NCI-H187 treated with DMSO at 0.1 percent for 48 hours (cell line): Measurements from ENCODE around the gene PRTN3.

Experiments
- DNase-seq: peaks from one replicate; lab custom pipeline; 2025; lab: John Stamatoyannopoulos, UW

PRTN3 gene

DNA sequence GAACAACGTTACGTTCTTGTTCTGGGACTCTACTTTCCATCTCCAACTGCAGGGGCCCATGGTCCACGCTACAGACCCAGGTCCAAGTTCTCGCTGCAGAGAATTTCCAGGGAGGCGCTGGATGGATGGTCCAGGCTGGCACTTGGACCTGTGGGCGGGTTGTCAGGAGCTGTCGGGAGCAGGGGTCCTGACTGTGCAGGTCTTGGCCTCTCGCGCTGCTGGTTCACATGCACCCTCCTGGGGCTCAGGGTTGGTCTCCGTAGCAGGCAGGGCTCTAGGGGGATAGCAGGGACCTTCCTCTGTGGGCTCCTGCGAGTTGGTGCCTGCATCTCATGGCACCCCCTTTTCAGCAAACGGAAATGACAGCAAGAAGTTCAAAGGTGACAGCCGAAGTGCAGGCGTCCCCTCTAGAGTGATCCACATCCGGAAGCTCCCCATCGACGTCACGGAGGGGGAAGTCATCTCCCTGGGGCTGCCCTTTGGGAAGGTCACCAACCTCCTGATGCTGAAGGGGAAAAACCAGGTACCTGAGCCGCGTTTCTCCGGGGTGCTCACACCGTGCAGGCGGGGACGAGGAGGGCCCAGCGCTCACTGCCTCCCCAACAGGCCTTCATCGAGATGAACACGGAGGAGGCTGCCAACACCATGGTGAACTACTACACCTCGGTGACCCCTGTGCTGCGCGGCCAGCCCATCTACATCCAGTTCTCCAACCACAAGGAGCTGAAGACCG lies 36.9 kb upstream of the PRTN3 start:
- DNase-seq, result no peak

DNA sequence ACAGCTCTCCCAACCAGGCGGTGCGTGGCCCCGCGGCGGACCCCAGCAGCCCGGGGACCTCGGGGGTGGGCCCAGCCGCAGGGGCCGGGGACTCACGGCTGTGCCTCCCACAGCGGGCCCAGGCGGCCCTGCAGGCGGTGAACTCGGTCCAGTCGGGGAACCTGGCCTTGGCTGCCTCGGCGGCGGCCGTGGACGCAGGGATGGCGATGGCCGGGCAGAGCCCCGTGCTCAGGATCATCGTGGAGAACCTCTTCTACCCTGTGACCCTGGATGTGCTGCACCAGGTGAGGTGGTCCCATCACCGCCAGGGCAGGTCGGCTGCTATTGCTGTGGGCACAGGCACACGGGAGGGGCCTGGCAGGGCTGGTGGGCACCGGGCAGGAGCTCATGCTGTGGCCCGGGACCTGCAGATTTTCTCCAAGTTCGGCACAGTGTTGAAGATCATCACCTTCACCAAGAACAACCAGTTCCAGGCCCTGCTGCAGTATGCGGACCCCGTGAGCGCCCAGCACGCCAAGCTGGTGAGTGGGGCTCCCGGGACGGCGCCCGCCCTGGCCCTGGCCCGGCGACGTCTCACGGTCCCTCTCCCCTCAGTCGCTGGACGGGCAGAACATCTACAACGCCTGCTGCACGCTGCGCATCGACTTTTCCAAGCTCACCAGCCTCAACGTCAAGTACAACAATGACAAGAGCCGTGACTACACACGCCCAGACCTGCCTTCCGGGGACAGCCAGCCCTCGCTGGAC lies 36.2 kb upstream of the PRTN3 start:
- DNase-seq, result no peak

DNA sequence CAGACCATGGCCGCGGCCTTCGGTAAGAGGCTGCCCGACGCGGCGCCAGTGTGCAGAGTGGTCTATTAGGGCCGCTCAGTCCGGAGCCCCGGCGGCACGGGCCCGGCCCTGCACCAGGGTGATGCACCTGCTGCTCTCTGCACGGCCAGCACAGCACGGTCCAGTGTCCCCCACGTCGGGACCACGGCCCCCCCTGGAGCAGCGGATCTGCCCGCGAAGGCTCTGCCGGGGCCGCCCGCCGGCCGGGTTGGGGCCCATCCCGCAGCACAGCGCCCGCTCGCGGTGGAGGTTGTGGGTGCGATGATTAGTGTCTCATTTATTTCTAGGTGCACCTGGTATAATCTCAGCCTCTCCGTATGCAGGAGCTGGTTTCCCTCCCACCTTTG lies 35.6 kb upstream of the PRTN3 start:
- DNase-seq, result no peak

DNA sequence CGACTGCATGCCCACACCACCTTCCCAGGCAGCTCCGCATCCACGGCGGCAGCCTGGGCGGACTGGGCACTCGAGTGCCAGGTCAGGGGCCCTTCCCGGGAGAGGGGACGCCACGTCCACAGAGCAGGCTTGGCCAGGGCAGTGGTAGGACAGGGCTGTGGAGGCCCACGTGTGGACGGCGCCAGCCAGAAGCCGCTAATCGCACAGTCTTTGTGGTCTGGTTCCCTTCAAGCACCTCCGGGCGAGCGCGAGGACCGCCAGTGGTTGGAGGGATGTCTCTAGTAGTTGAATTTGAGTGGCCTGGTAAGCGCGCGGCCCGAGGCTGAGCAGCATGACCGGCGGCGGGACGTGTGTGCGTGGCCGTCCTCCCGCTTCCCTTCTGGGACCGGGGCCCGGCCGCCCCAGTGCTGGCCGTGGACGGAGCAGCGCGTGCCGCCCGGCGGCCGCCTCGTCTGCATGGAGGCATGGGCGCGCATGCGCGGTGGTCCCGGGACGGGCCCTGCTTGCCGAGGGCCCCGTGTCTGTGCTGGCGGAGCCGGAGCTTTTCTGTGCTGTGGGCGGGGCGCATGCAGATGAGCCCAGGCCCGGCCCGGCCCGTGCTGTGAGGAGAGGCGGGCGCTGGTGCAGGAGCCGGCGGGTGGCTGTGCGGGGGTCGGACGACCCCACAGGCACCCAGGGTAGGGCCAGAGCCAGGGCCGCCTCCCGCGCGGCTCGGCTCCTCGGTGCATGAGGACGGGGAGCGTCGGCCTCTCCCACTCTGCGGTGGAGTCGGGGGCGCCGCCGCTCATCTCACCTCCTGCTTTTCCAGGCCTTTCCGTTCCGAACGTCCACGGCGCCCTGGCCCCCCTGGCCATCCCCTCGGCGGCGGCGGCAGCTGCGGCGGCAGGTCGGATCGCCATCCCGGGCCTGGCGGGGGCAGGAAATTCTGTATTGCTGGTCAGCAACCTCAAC lies 34.9 kb upstream of the PRTN3 start:
- no peak for DNase-seq

DNA sequence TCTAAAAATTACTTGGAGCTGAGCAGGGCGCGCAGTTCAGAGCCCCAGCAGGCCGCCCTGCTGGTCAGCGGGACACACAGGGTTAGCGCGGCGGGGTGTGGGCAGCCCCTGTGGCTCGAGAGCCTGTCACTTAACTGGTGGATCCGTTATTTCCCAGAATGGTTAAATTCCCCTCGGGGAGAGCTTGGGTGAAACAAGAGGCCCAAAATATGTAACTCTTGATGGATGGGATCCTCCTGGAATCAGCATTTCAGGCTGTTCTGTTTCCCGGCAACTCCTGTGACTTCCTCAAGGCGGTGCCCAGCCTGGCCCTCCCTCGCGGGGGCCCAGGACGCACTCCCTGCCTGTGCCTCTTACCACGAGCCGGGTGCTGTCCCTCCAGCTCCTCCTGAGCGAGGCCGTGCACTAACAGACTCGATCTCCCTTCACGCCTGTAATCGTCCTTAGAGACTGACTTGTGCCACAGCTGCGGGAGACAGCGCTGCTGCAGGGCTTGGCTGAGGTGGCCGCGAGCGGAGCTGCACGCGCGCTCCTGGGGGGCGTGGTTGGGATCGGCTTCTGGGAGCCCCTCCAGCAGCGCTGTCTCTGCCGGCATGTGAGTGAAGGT lies 33.9 kb upstream of the PRTN3 start:
- DNase-seq, result no peak

DNA sequence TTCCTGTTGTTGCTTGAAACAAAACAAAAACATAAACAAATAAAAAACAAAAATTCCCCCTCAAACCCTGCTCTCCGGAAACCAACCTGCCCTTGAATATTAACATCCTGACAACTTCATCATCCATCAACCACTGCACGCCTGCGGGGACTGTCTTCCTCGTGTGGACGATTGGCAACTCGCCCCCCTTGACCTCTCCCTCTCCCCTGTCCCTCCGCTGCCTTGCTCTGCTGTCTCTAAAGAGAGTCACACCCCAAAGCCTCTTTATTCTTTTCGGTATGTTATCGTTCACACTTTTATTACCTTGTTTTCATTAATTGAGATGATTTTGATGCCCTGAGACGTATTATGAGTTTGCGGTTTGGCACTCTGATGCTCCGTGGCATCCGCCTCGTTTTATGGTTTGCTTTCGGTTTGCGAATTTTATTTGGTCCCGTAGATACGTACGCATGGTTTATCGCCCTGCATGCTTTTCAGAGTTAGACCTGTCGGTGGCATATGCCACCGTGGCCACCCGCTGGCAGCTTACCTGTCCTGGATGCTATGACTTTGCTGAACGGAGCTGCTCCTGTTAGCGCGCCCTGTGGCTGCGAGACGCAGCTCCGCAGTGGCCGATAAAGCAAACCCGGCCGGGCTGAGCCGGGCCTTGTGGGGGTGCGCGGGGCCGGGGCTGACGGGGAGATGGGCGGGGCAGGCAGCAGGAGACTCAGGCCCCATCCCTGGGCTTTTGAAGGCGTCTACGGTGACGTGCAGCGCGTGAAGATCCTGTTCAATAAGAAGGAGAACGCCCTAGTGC lies 33.0 kb upstream of the PRTN3 start:
- no peak for DNase-seq

DNA sequence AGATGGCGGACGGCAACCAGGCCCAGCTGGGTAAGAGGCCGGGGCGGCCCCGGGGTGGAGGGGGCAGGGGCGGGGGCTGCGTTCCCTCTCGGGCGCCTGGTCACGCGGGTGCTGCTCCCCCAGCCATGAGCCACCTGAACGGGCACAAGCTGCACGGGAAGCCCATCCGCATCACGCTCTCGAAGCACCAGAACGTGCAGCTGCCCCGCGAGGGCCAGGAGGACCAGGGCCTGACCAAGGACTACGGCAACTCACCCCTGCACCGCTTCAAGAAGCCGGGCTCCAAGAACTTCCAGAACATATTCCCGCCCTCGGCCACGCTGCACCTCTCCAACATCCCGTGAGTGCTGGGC lies 32.4 kb upstream of the PRTN3 start:
- DNase-seq, result no peak

DNA sequence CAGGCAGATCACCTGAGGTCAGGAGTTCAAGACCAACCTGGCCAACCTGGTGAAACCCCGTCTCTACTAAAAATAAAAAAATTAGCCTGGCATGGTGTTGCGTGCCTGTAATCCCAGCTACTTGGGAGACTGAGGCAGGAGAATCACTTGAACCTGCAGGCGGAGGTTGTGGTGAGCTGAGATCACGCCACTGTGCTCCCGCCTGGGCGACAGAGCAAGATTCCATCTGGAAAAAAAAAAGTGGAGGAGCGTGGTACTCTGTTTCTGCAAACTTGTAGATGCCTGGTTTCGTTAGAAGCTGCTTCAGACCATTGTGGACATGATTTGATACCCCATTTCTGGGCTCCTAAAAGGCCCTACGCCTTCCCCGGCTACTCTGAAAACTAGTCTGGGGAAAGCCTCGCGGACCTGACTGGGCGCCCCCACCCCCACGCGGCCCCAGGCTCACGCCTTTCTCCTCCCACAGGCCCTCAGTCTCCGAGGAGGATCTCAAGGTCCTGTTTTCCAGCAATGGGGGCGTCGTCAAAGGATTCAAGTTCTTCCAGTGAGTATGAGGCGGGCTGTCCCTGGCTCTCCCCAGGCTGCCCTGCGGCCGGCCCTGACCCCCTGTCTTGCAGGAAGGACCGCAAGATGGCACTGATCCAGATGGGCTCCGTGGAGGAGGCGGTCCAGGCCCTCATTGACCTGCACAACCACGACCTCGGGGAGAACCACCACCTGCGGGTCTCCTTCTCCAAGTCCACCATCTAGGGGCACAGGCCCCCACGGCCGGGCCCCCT lies 30.5 kb upstream of the PRTN3 start:
- DNase-seq, result no peak

DNA sequence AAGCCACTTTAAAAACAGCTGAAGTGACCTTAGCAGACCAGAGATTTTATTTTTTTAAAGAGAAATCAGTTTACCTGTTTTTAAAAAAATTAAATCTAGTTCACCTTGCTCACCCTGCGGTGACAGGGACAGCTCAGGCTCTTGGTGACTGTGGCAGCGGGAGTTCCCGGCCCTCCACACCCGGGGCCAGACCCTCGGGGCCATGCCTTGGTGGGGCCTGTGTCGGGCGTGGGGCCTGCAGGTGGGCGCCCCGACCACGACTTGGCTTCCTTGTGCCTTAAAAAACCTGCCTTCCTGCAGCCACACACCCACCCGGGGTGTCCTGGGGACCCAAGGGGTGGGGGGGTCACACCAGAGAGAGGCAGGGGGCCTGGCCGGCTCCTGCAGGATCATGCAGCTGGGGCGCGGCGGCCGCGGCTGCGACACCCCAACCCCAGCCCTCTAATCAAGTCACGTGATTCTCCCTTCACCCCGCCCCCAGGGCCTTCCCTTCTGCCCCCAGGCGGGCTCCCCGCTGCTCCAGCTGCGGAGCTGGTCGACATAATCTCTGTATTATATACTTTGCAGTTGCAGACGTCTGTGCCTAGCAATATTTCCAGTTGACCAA lies 29.8 kb upstream of the PRTN3 start:
- DNase-seq, result no peak

DNA sequence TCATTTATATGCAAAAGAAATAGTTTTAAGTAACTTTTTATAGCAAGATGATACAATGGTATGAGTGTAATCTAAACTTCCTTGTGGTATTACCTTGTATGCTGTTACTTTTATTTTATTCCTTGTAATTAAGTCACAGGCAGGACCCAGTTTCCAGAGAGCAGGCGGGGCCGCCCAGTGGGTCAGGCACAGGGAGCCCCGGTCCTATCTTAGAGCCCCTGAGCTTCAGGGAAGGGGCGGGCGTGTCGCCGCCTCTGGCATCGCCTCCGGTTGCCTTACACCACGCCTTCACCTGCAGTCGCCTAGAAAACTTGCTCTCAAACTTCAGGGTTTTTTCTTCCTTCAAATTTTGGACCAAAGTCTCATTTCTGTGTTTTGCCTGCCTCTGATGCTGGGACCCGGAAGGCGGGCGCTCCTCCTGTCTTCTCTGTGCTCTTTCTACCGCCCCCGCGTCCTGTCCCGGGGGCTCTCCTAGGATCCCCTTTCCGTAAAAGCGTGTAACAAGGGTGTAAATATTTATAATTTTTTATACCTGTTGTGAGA lies 29.2 kb upstream of the PRTN3 start:
- DNase-seq, result no peak

DNA sequence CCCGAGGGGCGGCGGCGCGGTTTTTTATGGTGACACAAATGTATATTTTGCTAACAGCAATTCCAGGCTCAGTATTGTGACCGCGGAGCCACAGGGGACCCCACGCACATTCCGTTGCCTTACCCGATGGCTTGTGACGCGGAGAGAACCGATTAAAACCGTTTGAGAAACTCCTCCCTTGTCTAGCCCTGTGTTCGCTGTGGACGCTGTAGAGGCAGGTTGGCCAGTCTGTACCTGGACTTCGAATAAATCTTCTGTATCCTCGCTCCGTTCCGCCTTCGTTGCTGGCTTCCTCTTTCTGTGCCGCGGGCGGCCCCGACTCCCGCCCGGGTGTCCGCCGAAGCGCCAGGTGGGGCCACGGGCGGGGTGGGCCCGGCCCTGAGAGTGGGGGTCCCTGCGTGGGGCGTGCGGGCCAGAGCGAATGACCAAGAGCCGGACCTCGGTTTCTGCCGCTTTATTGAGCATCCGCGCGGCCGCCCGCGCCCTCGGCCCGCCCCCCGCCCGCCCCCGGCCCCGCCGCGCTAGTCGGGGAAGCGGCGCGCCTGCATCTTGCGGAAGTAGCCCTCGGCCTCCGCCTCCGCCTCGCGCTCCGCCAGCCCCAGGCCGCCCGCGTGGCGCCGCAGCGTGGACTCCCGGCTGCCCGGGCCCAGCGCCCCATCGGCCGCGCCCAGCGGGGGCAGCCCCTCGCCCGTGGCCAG lies 28.6 kb upstream of the PRTN3 start:
- no peak for DNase-seq

DNA sequence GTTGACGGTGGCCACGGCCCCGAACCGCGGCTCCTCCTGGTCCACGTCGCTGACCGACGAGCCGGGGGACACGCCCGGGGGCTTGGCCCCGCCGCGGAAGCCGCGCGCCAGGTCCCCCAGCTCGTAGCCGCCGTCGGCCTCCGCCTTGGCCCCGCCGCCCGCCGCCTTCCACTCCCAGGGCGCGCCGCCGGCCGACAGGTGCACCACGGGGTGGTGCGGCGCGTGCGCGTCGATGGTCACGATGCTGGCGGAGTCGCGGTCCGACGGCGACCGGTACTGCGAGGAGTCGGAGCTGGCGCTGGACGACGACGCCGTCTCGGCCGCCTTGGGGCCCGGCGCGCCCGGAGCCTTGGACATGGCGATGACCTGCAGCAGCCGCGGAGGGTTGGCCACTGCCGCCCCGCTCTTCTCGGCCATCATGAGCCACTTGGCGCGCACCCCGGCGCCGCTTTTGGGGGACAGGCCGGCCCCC lies 28.0 kb upstream of the PRTN3 start:
- no peak for DNase-seq

DNA sequence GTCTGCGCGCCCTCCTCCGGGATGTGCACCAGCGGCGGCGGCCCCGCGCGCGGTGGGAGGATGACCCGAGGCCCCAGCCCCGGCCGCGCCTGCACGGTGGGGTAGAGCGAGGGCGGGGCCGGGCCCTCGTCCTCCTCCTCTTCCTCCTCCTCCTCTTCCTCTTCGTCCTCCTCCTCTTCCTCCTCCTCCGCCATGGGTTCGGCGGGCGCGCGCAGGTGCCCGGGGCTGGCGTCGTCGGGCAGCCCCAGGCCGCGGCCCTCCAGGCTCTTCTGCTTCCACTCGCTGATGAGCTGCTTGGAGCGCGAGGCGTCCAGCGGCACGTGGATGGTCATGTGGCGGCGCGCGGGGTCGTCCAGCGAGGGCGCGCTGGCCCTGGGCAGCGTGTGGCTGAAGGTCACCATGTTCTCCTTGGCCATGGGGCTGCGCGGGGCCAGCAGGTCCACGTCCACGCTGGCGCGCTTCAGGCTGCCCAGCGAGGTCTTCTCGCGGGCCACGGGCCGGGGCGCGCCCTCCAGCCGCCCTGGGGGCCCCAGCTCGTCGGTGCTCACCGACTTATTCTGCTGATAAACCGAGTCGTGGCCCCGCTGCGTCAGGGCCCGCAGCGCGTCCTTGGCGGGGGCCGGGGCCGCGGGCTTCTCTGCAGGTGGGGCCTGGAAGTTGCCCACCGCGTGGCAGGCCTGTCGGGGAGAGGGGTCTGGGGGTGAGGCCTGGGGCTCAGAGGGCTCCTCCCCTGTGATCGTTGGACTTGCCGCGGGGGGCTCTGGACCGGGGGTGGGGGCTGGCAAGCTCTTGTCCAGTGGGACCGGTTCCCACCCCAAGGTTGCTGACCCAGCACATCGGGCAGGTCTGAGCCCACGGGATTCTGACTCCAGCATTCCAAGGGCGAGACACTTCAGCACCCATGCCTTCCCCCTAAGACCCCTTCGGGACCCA lies 27.3 kb upstream of the PRTN3 start:
- no peak for DNase-seq

DNA sequence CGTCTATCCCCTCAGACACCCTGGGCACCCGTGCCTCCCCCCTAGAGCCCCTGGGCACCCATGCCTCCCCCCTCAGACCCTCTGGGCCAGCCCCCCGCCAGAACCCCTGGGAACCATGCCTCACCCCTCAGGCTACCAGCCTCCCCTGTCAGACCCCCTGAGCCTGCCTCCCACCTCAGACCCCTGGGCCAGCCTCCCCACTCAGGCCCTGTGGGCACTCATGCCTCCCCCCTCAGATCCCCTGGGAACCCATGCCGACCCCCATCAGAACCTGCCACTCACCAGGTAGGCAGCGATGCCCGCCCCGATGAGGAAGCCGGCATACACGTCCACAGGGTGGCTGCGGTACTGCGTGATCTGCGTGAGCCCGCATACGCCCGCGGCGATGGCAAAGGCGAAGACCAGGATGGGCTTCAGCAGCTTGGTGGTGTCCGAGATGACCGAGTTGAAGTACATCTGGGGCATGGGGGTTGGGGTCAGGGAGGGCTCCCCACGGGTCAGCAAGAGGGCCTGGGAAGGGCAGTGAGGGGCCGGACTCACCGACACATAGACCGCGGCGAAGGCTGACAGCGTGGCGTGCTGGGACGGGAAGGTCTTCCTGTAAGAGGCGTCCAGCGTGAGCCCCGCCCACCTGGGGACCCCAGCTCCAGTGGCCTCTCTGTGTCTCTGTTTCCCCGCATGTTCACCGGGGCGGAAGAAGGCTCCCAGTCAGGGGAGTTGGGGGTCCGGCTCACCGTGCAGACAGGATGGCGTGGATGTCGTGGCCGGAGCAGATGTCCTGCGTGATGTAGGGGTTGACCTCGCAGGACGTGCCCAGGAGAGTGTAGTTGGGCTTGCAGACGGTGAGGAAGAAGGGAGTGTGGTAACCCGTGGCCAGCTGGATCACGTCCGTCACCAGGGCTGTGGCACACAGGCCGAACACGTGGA lies 26.4 kb upstream of the PRTN3 start:
- DNase-seq, result no peak

DNA sequence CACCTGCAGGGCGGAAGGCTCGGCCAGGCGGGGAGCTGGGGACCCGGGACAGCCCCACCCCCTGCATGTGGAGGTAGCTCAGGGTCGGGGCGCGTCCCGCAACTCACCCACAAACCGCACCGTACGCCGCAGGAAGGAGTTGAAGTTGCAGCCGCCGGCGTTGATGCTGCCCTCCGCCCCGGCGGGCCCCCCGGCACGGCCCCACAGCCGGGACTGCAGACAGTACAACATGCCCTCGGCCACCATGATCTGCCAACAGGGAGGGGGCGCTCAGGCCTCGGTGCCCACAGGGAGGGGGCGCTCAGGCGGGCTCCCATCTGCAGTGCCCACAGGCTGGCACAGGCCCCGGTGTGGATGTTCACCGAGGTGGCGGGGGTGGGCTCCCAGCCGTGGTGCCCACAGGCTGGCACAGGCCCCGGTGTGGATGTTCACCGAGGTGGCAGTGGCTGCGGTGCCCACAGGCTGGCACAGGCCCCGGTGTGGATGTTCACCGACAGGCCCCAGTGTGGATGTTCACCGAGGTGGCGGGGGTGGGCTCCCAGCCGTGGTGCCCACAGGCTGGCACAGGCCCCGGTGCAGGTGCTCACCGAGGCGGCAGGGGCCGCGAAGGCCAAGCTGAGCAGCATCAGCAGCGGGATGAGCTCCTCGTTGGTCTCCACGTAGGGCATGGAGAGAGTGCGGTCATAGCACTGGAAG lies 25.6 kb upstream of the PRTN3 start:
- no peak for DNase-seq

DNA sequence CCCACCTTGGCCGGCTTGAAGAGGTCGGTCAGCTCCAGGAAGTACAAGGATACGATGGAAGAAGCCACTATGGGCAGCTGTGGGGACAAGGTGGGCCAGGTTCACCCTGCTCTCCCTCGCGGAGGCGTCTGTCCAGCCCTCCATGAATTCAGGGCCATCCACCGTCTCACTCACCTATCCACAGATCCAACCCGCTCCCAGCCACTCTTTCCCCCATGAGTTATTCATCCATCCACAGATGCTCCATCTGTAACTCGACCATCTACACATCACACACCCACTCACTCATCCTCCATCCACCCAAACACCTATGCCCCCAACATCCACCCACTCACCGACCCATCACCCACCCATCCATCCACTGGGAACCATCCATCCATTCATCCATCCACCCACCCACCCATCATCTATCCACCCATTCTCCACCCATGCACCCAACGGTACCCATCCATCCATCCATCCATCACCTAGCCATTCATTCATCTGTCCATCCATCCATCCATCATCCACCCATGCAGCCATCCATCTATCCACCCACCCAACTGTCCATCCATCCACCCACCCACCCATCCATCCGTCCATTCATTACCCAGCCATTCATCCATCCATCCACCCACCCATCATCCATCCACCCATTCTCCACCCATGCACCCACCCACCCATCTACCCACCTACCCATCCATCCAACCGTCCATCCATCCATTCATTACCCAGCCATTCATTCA lies 24.9 kb upstream of the PRTN3 start:
- DNase-seq, result no peak
